GM18519 (cell line): Measurements from ENCODE around the gene PPM1H.
"Not testable (repeated sequence)": the region's sequence is repeated elsewhere in the genome, so short reads cannot be mapped to it uniquely, and the experiment has no call there.

ENCODE experiments used
- ATAC-seq: cut with Tn5 transposase; IDR thresholded peaks from one replicate; pipeline ENCODE4 v1.9.1; 2021; ENCODE audit warnings: mild to moderate bottlenecking, moderate library complexity; ENCODE audit not compliant: unreplicated experiment, low FRiP score

Gene PPM1H

GRCh38 chr12:62910549-62911169 lies 24.3 kb downstream of the PPM1H start:
- ATAC-seq = no peak

- ATAC-seq = no peak
Measured at GRCh38 chr12:62909340-62909739, 25.6 kb downstream of the PPM1H start.

- no peak for ATAC-seq
Measured at GRCh38 chr12:62908674-62909073, 26.3 kb downstream of the PPM1H start.

- ATAC-seq = no peak
Measured at GRCh38 chr12:62907561-62907960, 27.4 kb downstream of the PPM1H start.

GRCh38 chr12:62907078-62907477 lies 27.9 kb downstream of the PPM1H start:
- no peak for ATAC-seq

GRCh38 chr12:62903151-62903550 lies 31.8 kb downstream of the PPM1H start:
- no peak for ATAC-seq

GRCh38 chr12:62900686-62901272 lies 34.2 kb downstream of the PPM1H start:
- ATAC-seq = no peak

- no peak for ATAC-seq
Measured at GRCh38 chr12:62899568-62900390, 35.2 kb downstream of the PPM1H start.

- ATAC-seq = no peak
Measured at GRCh38 chr12:62898526-62898925, 36.4 kb downstream of the PPM1H start.

- ATAC-seq = no peak
Measured at GRCh38 chr12:62895351-62895877, 39.5 kb downstream of the PPM1H start.

- ATAC-seq = no peak
Measured at GRCh38 chr12:62893276-62893675, 41.7 kb downstream of the PPM1H start.

GRCh38 chr12:62891805-62892549 lies 43.0 kb downstream of the PPM1H start:
- no peak for ATAC-seq

- ATAC-seq = no peak
Measured at GRCh38 chr12:62888454-62889110, 46.4 kb downstream of the PPM1H start.

- ATAC-seq = no peak
Measured at GRCh38 chr12:62886796-62887195, 48.2 kb downstream of the PPM1H start.

GRCh38 chr12:62885242-62885641 lies 49.7 kb downstream of the PPM1H start:
- ATAC-seq = no peak

- not testable (repeated sequence) for ATAC-seq
Measured at GRCh38 chr12:62884832-62885231, 50.1 kb downstream of the PPM1H start.

- no peak for ATAC-seq
Measured at GRCh38 chr12:62882696-62883095, 52.3 kb downstream of the PPM1H start.

GRCh38 chr12:62882140-62882539 lies 52.8 kb downstream of the PPM1H start:
- no peak for ATAC-seq

GRCh38 chr12:62879691-62880090 lies 55.3 kb downstream of the PPM1H start:
- ATAC-seq = no peak

GRCh38 chr12:62879228-62879627 lies 55.7 kb downstream of the PPM1H start:
- not testable (repeated sequence) for ATAC-seq
